SHP77 treated with DMSO at 0.1 percent for 48 hours (cell line): ENCODE measurements around the gene UPK2.

Experiments used
- DNase-seq: peaks from one replicate; lab custom pipeline; 2025; lab: John Stamatoyannopoulos, UW

The UPK2 gene

GRCh38 chr11:118917481-118918127, 38.5 kb upstream of the UPK2 start:
- no peak for DNase-seq

DNA sequence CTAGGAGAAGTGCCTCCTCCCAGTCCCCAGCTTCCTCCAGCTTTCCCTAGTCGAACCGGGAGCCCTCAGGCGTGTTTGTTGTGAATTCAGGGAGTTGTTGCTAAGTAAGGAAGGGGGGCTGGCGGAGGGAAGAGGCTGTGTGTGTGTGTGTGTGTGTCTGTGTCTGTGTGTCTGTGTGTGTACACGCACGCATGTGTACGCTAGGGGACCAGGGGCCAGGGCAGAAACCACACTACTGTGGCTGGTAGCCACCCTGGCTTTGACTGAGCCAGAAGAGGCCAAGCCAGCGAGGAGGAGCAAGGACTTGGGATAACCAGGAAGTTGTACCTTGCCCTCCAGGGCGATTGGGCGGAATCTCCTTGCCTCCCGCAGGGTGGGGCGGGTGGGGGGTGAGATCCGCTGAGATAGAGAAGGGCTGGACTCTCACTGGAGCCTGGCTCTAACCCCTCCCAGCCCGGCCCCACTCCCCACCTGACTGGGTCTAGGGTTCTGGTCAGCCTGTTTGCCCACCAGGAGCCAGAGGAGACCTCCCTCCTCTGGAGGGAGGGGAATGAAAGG, 37.9 kb upstream of the UPK2 start:
- DNase-seq = no peak

- DNase-seq = no peak
These were observed 37.3 kb upstream of the UPK2 start for GRCh38 chr11:118918686-118919280.

DNA sequence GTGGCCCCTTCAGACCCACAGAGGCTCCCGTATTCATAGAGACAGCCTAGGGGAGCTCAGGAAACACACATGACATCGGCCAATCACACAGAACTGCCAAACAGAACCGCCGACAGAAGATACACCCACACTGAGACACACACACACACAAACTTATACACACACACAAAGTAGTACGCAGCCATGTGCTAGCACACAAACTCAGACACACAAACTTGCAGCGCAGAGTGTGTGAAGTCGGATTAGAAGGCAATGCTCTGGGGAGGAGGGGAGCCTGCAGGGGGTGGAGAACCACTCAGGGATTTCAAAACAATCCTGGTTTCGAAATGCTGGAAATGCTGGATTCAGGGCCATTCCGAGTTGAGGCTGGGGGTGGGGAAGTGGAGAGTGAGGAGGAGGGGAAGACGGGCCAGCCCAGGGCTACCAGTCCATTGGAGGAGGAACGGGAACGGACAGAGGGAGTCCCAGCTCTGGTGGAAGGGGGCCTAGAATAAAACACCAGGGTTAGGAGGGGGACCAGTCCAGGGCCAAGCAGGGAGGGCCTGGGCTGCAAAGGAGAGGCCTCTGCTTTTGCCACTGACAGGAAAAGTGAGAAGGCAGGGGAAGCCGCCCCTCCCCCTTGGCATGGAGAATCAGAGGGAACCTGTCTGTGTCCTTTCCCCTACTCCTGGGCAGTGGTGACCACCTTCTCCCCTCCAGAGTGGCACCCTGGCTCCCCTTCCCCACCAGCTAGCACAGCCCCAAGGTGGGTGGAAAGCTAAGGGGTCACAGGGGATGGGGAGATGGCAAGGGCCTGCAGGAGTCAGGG, 34.8 kb upstream of the UPK2 start:
- DNase-seq = no peak

DNA sequence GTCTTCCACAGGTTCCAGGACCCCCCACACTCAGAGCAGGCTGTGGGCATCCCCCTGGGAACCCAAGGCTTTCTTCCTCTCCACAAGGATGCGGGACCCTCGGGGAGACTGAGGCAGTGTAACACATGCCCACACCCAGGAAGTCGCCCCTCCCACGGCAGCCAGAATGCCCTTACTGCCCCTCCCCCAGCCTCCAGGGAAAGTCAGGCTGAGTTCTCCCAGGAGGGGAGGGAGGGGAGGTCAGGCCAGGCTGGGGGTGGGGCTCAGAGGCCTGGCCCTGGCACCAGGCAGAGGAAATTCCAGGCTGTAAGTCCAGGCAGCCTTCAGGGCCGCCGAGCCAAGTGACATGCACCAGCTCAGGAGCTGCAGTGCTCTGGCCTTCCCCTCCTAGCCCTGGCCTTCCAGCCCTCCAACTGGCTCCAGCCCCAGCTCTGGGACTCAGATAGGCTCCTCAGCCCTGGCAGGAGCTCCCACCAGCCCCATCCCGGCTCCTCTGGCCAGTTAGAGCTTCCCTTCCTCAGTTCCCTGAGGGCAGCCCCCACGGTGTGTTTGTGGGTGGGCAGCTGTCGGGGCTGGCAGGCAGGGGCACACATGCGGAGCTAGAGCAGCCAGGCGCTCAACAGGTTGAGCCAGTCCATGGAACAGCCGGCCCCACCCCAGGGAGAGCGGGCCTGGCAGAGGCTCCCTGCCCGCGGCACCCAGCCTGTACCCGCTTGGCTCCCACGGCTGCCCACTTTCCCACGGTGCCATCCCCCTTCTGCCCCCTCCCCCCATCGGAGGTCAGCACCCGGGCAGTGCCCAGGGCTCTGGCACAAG, 34.0 kb upstream of the UPK2 start:
- DNase-seq = no peak

DNA sequence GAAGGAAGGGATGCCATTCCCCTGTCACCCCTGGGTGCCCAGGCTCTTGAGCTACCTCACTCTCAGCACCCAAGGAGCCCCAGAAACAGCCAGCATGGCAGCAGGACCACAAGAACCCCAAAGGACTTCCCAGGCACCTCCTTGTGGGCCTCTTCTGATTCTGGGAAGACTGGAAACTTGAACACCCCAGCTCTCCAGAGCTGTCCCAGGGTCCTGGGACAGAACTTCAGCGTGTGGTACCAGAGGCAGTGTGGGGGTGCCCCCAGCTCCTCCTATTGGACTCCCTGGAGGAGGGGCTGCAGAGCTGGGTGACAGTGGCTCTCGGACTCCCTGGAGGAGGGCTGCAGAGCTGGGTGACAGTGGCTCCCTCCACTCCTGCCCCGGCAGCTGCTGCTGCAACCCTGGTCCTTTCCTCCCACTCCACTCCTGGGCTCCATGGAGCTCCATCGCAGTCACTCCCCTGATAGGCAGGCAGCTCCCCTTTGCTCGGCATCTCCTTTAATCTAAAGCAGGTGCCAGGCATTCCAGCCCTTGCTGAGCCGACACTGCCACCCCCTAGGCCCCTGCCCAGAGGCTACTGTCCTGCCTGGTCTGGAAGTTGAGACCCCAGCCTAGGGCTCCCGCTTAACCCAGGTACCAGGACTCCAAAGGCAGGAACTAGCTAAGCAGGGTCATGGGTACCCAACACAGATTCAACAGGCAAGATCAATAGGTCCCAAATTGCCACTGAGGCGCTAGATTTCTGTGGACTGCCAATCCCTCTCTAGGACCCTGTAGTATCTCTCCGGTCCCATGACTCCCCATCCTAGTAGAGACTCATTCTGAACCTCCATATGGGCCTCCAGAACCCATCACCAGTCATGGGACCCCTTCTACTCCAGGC, 33.1 kb upstream of the UPK2 start:
- no peak for DNase-seq

DNA sequence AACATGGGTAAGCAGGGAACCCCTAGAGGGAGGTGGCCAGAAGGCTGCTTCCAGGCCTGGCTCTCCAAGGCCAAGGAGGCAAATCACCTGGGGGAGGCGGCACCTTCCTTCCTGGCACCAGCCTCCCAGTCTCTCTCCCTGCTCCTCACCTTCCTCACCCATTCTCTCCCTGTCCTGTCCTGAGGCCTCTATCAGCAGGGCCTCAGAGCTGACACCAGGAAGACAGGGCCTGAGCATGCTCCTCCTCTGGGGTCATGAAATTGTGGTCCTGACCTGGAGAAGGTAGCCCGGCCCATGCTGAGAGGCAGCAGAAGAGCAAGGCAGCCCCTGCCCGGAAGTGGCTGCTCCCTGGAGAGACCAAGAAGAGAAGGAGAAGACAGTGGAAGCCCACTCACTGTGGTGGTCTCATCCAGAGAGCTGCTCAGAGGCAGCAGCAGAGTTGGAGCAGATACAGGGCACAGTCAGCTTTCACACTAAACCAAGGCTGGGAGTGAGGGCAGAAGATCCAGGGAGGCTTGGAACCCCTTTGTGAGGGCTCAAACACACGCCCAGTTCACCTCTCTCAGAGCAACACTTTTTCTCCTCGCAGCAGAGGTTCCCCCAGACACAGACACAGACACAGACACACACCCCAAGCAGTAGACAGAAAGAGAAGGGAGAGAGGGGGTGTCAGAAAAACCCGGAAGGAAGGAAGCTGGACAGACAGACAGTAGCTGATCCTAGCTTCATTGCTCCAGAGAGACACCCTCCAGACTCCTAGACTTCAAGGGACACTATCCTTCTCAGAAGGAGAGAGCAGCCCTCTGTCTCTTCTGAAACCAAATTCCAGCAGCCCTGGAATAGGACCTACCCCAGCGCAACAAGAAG, 32.1 kb upstream of the UPK2 start:
- no peak for DNase-seq

- no peak for DNase-seq
These were observed 31.2 kb upstream of the UPK2 start for GRCh38 chr11:118924591-118925585.

- no peak for DNase-seq
These were observed 28.5 kb upstream of the UPK2 start for GRCh38 chr11:118927554-118928100.

DNA sequence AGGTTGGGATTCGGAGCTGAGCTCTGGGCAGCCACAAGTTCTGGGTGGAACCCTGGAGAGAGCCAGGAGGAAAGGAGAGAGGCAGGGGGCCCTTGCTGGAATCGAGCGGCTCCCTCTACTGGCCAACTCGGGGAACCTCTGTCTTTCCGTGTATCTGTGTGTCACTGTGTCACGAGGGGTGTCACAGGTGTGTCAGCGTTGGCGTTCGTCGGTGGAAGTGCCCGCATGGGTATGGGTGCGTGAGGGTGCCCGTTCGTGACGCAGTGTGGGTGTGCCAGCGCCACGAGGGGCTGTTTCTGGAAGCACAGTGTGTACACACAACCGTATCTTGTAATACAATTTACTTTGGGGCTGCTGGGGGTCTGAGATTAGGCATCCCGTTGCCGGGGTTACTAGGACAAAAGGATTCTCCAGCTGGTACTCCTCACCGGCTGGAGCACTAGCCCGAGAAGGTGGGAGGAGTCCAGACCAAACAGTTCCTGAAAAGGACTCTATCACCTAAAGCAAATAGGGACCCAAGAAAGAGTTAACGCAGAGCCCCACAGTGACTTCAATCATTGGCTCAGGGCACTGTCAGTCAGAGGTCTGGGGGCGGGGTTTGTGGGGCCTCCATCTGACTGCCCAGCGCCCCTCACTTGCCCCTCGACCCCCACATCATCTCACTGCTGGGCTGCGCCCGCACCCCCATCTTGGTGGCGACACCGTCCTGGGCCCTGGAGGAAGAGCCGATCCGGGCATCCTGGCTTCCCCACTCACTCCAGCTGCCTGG, 27.8 kb upstream of the UPK2 start:
- peak; percentile 69 for DNase-seq

GRCh38 chr11:118928870-118929500, 27.1 kb upstream of the UPK2 start:
- DNase-seq = peak; percentile 35

DNA sequence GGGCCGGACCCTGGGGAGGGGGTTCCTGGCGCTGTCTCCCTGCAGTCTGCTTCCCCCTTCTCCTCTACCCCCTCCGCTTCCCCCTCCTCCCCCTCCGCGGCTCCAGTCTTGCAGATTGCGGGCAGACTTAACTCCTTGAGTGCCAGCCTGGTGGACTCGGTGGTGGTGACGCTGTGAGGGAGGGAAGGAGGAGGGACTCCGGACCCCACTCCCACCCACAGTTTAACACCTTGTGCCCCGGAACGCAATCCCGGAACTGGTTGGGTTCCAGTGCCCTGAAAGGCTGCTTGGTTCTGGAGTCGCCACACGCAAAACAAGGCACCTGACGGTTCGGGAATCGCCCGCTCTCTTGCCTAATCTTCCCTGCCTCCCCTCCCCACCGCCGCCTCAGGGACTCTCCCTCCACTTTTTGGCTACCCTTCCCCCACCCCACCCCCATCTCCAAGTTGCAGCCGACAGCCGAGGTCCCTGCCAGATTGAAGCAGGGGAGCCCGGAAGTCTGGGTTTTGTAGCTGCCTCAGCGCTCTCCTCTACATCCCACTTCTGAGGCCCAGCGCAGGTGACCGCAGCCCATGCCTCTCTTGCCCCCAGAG, 26.5 kb upstream of the UPK2 start:
- DNase-seq = peak; percentile 28

GRCh38 chr11:118930094-118930712, 25.9 kb upstream of the UPK2 start:
- peak; percentile 45 for DNase-seq

DNA sequence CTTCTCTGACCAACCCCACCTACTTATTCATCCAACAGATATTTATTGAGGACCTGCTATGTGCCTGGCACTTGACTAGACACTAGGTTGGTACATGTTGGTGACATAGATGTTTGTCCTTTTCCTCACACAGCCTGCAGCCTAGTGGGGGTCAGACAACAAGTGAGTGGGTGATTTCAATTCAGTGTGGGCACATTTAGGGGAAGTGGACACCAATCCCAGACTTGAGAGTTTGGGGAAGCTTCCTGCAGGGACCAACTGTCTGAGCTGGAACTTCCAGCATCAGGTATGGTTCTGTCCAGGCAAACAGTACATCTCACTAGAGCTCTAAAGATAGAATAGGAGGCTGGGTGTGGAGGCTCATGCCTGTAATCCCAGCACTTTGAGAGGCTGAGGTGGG, 24.5 kb upstream of the UPK2 start:
- no peak for DNase-seq

- no peak for DNase-seq
These were observed 22.6 kb upstream of the UPK2 start for GRCh38 chr11:118933486-118933885.

GRCh38 chr11:118935376-118935775, 20.7 kb upstream of the UPK2 start:
- no peak for DNase-seq
